ENCODE data around the gene TMC1.

The TMC1 gene

GRCh38 chr9:72667181-72667580 is 145.8 kb downstream of the TMC1 start:
- no peak for DNase-seq

DNA sequence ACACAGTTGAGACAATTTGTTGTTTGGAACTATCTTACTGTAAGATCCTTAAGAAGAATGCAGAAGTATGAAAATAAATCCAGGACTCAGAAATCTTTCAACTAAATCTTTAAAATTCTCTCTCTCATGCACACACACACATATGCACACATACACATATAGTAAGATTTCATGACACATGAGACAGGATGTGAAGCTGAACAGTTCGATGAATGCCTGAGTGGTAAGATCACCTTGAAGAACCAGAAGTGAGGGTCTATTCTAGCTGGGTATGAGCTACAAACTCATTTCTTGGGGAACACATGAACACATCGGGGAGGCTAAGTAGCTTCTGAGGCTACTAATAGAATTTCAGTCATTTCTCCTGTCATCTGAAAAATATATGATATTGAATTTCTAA is 153.6 kb downstream of the TMC1 start:
- no peak for DNase-seq

DNA sequence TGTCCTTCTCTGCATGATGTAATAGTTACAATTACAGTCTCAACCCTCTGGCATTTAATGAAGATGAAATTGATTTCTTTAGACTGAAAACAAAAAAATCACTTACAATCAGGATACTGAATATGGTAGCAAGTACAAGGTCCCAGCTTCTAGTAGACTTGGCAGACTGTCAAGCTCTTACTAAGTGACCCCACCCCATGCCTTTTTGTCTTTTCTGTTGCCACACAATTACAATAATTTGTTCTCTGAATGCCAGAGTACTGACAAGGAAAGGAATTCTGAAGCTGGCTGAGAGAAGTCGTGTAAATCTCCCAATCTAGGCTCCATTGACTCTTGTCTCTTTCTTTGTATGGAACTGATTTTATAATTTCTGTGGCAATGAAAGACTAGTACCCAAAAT is 154.2 kb downstream of the TMC1 start:
- no peak for DNase-seq

DNA sequence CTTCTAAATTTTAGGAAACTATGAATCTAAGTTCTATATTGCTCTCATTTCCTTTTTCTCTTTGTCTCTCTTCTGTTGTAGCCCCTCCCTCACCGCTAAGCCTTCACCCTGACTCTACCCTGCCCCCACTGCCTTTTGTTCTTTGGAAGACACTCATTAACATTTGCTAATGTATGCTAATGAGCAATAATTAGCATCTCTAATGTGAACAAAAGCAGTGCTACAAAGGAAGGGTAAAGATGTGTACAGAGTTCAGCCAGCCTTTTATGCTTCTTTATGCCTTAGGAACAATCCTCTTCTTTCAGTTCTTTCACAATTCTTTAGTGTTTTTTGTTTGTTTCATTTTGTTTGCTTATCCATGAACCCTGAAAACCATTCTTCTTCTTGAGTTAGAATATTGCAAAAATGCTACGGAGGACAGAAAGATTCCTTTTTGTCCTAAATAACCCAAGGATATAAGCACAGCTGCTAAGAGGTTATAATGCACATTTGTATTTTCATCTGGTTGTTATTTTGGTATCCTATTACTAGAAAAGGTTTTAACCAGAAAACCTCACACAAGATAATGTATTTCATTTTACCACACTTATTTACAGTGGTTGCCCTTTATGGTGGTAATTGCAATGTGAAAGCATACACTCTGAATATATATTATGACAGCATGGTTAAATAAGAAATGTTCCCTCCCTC is 159.3 kb downstream of the TMC1 start:
- peak in 7 of 58 donors; percentile 2 to 34 (median 9) for DNase-seq

DNA sequence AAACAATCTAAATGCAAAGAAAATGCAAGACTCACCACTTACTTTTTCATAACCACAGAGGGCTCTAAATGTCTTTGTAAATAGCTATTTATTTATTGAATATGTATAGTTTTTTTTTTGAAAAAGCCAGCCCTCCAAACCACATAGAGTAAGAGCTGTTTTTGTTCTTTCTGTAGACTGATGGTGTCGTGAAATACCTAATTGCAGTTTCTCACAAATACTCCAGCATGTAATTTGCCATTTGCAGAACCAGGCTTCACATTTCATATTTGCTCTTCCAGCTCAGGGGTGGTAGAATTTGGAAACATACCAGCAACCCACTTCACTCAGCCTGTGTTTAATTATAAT is 159.8 kb downstream of the TMC1 start:
- DNase-seq, result peak in 1 of 58 donors; percentile 26

- no peak for DNase-seq
These were observed 163.2 kb downstream of the TMC1 start for GRCh38 chr9:72684615-72685014.

GRCh38 chr9:72685911-72686310 is 164.5 kb downstream of the TMC1 start:
- no peak for DNase-seq

- DNase-seq, result peak in 1 of 58 donors; percentile 10
These were observed 165.9 kb downstream of the TMC1 start for GRCh38 chr9:72687331-72687730.

- no peak for DNase-seq
These were observed 170.3 kb downstream of the TMC1 start for GRCh38 chr9:72691671-72692070.

DNA sequence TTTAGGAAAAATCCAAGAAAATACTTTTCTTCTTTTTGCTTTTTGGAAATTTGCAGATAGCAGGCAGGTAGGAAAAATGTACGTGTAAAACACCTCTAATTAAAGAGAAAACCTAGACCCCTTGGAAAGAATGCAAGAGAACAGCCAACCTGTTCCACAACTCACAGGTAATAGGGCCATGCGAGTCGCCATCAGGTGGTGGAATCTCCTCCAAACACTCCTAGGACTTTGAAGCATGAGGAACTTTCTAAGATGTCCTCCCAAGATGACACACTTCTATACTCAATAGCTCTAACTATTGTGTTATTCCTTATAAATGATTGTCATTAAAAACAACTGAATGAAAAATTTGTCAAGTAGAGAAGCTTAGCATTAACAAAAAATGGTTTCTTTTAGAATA is 174.0 kb downstream of the TMC1 start:
- DNase-seq, result no peak

- no peak for DNase-seq
These were observed 175.1 kb downstream of the TMC1 start for GRCh38 chr9:72696511-72696910.

GRCh38 chr9:72701510-72701909 is 180.1 kb downstream of the TMC1 start:
- DNase-seq, result no peak

- peak in 19 of 58 donors; percentile 2 to 53 (median 13) for DNase-seq
These were observed 182.2 kb downstream of the TMC1 start for GRCh38 chr9:72703574-72703973.

DNA sequence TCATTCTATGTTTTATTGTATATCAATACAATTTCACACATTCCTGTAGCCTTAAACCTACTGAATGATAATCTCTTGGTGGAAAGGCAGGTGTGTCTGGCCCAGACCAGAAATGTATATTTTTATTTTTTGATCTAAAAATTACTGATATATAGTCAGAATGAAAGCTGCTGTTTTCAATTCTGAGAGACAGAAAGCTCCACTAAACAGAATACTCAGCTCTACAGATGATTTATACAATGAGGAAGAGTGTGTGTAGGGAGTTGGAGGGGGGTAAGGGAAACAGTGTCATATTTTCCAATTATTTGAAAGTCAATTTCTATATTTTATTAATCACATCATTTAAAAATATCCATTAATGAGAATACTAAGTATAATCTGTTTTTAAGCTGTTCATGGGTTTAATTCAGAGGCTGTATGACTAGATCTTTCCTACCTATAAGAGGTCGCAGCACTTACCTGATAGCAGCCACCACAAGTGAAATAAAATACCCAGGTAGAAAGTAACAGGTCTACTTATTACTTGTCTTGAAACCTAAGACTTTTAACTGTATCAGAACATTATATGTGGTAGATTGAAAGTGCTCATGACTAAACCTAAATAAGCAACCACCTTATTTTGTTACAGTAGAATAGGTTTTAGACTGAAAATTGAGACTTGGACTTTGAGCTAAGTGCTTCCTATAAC is 183.4 kb downstream of the TMC1 start:
- DNase-seq, result no peak

DNA sequence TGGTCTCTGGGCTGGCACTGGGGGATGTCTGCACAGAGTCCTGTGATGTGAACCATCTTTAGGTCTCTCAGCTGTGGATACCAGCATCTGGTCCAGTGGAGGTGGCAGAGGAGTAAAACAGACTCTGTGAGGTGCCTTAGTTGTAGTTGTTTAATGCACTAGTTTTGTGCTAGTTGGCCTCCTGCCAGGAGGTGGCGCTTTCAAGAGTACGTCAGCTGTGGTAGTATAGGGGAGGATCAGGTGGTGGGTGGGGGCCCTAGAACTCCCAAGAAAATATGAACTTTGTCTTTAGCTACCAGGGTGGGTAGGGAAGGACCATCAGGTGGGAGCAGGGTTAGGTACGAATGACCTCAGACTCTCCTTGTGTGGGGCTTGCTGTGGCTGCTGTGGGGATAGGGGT is 197.1 kb downstream of the TMC1 start:
- no peak for DNase-seq

DNA sequence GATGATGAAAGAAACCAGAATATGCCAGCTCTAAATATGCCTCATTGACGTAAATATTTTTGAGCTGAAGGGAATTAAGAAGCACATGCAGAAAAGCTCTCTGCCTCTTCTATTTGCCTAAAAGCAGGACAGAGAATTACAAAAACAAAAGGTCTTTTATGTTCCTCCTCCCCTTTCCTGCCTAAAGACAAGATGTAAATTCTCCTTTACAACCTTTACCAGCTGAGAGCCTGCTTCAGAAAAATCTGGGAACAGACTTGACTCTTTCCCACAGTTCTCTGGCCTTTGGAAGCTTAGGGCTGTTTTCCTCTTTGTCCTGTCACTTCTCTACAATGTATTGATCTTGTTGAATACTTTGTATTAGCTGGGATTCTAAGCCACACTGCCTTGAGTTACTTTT is 199.7 kb downstream of the TMC1 start:
- no peak for DNase-seq

GRCh38 chr9:72726947-72727346 is 205.5 kb downstream of the TMC1 start:
- no peak for DNase-seq

DNA sequence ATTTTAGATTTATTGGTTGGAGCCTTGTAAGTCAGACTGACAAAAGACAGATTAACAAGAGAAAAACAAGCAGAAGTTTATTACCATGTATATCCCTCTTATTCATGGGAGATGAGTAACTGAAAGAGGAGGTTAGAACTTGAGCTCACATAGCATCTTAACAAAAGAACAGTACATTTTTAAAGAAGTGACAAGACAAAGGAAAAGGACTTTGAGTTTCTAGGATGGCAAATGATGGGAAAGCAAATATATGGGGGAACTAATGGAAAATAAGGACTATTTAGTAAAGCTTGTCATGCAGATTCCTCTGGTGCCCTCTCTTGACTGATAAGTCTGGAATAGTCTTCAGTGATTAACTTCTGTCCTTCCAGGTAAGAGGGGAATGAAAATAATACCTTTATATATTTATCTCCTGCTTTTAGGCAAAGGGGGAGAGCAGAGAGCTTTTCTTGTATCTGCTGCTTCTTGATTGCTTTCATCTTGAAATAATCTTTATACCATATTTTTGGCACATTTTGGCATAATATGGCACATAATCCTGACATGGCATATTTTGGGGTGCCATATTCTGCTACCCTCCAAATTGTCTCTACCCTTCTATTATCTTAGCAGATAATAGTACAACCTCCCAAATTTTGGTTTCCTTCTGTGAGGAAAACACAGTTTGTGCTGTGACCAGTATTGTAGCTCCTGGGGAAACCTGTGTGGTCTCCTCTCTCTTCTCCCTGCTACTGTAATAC is 206.8 kb downstream of the TMC1 start:
- no peak for DNase-seq

- peak in 3 of 58 donors; percentile 1 to 10 (median 1) for DNase-seq
These were observed 212.5 kb downstream of the TMC1 start for GRCh38 chr9:72733895-72734294.

DNA sequence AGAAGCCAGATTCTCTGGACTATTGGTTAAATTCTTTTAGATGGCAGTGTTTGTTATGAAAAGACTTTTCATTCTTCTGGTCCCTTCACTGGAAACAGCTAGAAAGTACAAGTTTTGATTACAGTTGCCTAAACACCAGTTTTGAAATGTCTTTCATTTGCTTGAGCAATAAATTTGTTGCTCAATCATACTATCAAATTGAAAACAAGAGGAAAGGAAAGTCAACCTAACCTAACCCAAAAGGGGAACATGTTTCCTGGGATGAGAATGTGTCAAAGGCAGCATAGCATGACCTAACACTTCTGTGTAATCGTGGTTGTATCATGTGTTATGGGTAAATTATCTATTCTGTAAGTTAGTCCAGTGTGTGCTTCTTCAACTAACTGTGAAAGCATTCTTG is 213.2 kb downstream of the TMC1 start:
- no peak for DNase-seq

DNA sequence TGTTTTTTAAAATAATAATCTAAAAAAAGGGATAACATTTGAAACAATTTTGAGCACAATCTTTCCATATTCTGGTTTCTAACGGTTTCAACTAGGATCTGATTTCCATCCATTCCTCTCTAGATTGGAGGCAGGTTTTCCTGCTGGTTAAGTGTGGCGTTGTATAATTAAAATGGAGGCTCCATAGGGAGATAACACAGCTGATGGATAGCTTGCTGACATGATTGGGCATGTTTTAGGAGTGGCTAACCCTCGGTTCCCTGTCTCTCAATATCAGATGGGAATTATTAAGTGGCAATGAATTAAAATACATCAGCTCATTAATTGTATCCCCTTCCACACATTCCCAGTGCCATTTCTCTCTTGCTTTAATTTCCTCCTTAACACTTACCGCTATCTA is 222.4 kb downstream of the TMC1 start:
- no peak for DNase-seq

GRCh38 chr9:72749276-72749675 is 227.9 kb downstream of the TMC1 start:
- no peak for DNase-seq

GRCh38 chr9:72751541-72751940 is 230.1 kb downstream of the TMC1 start:
- DNase-seq, result no peak
